ENCODE measurements around the gene HIP1R.

HIP1R gene

GRCh38 chr12:122908915-122909314 lies 73.7 kb downstream of the HIP1R start:
- TF ChIP-seq CTCF (IDR thresholded peaks at IDR 0.05; ENCODE audit: borderline replicate concordance, insufficient read depth, low read depth, low read length) = no peak
- H3K4me3 ChIP-seq (ENCODE audit: low read depth, low read length) = no peak overlapping the region

- no peak overlapping the region for H3K4me3 ChIP-seq (ENCODE audit: low read depth, low read length)
- no peak for TF ChIP-seq CTCF (IDR thresholded peaks at IDR 0.05; ENCODE audit: borderline replicate concordance, insufficient read depth, low read depth, low read length)
Observed at GRCh38 chr12:122909442-122910288, 74.4 kb downstream of the HIP1R start.

All from GM12875 (cell line).